ENCODE measurements around the gene COL18A1. TPM values are rescaled to one million over a fixed set of nuclear protein-coding genes. Genes with fewer than 3 reads are reported as not detected.

COL18A1 gene
- total and polyA plus RNA-seq, 2 of the 8 experiments (the other 6 are each of a cell fraction or from before 2014, with no cell fraction given), result 145 to 201 TPM

- TF ChIP-seq, protein P1, sequence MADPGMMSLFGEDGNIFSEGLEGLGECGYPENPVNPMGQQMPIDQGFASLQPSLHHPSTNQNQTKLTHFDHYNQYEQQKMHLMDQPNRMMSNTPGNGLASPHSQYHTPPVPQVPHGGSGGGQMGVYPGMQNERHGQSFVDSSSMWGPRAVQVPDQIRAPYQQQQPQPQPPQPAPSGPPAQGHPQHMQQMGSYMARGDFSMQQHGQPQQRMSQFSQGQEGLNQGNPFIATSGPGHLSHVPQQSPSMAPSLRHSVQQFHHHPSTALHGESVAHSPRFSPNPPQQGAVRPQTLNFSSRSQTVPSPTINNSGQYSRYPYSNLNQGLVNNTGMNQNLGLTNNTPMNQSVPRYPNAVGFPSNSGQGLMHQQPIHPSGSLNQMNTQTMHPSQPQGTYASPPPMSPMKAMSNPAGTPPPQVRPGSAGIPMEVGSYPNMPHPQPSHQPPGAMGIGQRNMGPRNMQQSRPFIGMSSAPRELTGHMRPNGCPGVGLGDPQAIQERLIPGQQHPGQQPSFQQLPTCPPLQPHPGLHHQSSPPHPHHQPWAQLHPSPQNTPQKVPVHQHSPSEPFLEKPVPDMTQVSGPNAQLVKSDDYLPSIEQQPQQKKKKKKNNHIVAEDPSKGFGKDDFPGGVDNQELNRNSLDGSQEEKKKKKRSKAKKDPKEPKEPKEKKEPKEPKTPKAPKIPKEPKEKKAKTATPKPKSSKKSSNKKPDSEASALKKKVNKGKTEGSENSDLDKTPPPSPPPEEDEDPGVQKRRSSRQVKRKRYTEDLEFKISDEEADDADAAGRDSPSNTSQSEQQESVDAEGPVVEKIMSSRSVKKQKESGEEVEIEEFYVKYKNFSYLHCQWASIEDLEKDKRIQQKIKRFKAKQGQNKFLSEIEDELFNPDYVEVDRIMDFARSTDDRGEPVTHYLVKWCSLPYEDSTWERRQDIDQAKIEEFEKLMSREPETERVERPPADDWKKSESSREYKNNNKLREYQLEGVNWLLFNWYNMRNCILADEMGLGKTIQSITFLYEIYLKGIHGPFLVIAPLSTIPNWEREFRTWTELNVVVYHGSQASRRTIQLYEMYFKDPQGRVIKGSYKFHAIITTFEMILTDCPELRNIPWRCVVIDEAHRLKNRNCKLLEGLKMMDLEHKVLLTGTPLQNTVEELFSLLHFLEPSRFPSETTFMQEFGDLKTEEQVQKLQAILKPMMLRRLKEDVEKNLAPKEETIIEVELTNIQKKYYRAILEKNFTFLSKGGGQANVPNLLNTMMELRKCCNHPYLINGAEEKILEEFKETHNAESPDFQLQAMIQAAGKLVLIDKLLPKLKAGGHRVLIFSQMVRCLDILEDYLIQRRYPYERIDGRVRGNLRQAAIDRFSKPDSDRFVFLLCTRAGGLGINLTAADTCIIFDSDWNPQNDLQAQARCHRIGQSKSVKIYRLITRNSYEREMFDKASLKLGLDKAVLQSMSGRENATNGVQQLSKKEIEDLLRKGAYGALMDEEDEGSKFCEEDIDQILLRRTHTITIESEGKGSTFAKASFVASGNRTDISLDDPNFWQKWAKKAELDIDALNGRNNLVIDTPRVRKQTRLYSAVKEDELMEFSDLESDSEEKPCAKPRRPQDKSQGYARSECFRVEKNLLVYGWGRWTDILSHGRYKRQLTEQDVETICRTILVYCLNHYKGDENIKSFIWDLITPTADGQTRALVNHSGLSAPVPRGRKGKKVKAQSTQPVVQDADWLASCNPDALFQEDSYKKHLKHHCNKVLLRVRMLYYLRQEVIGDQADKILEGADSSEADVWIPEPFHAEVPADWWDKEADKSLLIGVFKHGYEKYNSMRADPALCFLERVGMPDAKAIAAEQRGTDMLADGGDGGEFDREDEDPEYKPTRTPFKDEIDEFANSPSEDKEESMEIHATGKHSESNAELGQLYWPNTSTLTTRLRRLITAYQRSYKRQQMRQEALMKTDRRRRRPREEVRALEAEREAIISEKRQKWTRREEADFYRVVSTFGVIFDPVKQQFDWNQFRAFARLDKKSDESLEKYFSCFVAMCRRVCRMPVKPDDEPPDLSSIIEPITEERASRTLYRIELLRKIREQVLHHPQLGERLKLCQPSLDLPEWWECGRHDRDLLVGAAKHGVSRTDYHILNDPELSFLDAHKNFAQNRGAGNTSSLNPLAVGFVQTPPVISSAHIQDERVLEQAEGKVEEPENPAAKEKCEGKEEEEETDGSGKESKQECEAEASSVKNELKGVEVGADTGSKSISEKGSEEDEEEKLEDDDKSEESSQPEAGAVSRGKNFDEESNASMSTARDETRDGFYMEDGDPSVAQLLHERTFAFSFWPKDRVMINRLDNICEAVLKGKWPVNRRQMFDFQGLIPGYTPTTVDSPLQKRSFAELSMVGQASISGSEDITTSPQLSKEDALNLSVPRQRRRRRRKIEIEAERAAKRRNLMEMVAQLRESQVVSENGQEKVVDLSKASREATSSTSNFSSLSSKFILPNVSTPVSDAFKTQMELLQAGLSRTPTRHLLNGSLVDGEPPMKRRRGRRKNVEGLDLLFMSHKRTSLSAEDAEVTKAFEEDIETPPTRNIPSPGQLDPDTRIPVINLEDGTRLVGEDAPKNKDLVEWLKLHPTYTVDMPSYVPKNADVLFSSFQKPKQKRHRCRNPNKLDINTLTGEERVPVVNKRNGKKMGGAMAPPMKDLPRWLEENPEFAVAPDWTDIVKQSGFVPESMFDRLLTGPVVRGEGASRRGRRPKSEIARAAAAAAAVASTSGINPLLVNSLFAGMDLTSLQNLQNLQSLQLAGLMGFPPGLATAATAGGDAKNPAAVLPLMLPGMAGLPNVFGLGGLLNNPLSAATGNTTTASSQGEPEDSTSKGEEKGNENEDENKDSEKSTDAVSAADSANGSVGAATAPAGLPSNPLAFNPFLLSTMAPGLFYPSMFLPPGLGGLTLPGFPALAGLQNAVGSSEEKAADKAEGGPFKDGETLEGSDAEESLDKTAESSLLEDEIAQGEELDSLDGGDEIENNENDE (IDR thresholded peaks at IDR 0.05; ENCODE audit: insufficient replicate concordance, low read length), result no peak
- TF ChIP-seq TAF1 (IDR thresholded peaks at IDR 0.05; ENCODE audit: low read depth, low read length), result no peak
- TF ChIP-seq FOSL1 (IDR thresholded peaks at IDR 0.05; ENCODE audit: insufficient read depth, low read depth, low read length), result no peak
- TF ChIP-seq, protein P2, sequence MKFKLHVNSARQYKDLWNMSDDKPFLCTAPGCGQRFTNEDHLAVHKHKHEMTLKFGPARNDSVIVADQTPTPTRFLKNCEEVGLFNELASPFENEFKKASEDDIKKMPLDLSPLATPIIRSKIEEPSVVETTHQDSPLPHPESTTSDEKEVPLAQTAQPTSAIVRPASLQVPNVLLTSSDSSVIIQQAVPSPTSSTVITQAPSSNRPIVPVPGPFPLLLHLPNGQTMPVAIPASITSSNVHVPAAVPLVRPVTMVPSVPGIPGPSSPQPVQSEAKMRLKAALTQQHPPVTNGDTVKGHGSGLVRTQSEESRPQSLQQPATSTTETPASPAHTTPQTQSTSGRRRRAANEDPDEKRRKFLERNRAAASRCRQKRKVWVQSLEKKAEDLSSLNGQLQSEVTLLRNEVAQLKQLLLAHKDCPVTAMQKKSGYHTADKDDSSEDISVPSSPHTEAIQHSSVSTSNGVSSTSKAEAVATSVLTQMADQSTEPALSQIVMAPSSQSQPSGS (IDR thresholded peaks at IDR 0.05; ENCODE audit: low read length), result no peak
- TF ChIP-seq ZNF274 (IDR thresholded peaks at IDR 0.05; ENCODE audit: borderline replicate concordance, extremely low read depth, low read length), result no peak
Observed at GRCh38 chr21:45465105-45465504, 60.1 kb downstream of the COL18A1 start (continued).

Measured in H1 (cell line).